ENCODE results near the gene LTBP3. TPM values are rescaled to one million over a fixed set of nuclear protein-coding genes. Genes with fewer than 3 reads are reported as not detected.

Gene LTBP3
- total RNA-seq, 3 donors from 2014 or later = 63.0 to 98.9 (median 95.7) TPM

GRCh38 chr11:65552388-65552951, 5.7 kb downstream of the LTBP3 start:
- no peak for DNase-seq (ENCODE audit: low spot score in 2 of 2)
- Histone ChIP-seq H3K4me3 (no peak overlapping the region), H3K27ac (no peak overlapping the region), H3K9me3 (no peaks in the 10 kb centered on the region), H3K4me1 (peaks cover 18 to 21% of the 10 kb centered on the region in 2 donors), H3K36me3 (no peaks in the 10 kb centered on the region), H3K27me3 (no peaks in the 10 kb centered on the region)
- TF ChIP-seq CTCF (IDR thresholded peaks at IDR 0.05) (no peak), POLR2AphosphoS5 (IDR thresholded peaks at IDR 0.05) (no peak), POLR2A (IDR thresholded peaks at IDR 0.05) (no peak)
- intact Hi-C loops (cut with DNase I; ENCODE audit: low total_unique reads) = no loop called here

GRCh38 chr11:65551572-65552387, 6.4 kb downstream of the LTBP3 start:
- no peak overlapping the region for H3K27ac ChIP-seq
- peaks cover 18 to 20% of the 10 kb centered on the region in 2 donors for H3K4me1 ChIP-seq
- H3K27me3 ChIP-seq = no peaks in the 10 kb centered on the region

GRCh38 chr11:65549096-65549495, 9.1 kb downstream of the LTBP3 start:
- Histone ChIP-seq H3K4me1 (no peaks in the 10 kb centered on the region), H3K27me3 (no peaks in the 10 kb centered on the region), H3K27ac (no peak overlapping the region), H3K9me3 (no peaks in the 10 kb centered on the region), H3K36me3 (no peaks in the 10 kb centered on the region), H3K4me3 (no peak overlapping the region)
- TF ChIP-seq CTCF (IDR thresholded peaks at IDR 0.05) (no peak), POLR2AphosphoS5 (IDR thresholded peaks at IDR 0.05) (no peak), POLR2A (IDR thresholded peaks at IDR 0.05) (no peak)
- DNase-seq (ENCODE audit: low spot score in 2 of 2) = no peak
- intact Hi-C loops (cut with DNase I; ENCODE audit: low total_unique reads) = no loop called here

More at GRCh38 chr11:65551572-65552387, 6.4 kb downstream of the LTBP3 start:
- no peaks in the 10 kb centered on the region for H3K9me3 ChIP-seq
- no peak for TF ChIP-seq POLR2A (IDR thresholded peaks at IDR 0.05)
- TF ChIP-seq CTCF (IDR thresholded peaks at IDR 0.05) = peak in 2 of 3 donors; percentile 23 to 27
- no peak overlapping the region for H3K4me3 ChIP-seq
- DNase-seq (ENCODE audit: low spot score in 2 of 2) = peak in 1 of 2 donors; percentile 74
- intact Hi-C loops (cut with DNase I; ENCODE audit: low total_unique reads) = no loop called here
- H3K36me3 ChIP-seq = no peaks in the 10 kb centered on the region

- Histone ChIP-seq H3K27me3 (no peaks in the 10 kb centered on the region), H3K4me3 (no peak overlapping the region), H3K27ac (no peak overlapping the region), H3K4me1 (no peaks in the 10 kb centered on the region), H3K36me3 (no peaks in the 10 kb centered on the region), H3K9me3 (no peaks in the 10 kb centered on the region)
- no peak for DNase-seq (ENCODE audit: low spot score in 2 of 2)
- TF ChIP-seq POLR2AphosphoS5 (IDR thresholded peaks at IDR 0.05) (no peak), POLR2A (IDR thresholded peaks at IDR 0.05) (no peak), CTCF (IDR thresholded peaks at IDR 0.05) (no peak)
- intact Hi-C loops (cut with DNase I; ENCODE audit: low total_unique reads) = no loop called here
These were observed 9.8 kb downstream of the LTBP3 start for GRCh38 chr11:65548395-65548794.

- peak overlapping the region in 1 of 2 donors; percentile 19 for H3K27ac ChIP-seq
- no peak for DNase-seq (ENCODE audit: low spot score in 2 of 2)
- no peaks in the 10 kb centered on the region for H3K27me3 ChIP-seq
- H3K36me3 ChIP-seq = no peaks in the 10 kb centered on the region
- no peaks in the 10 kb centered on the region for H3K9me3 ChIP-seq
- TF ChIP-seq POLR2AphosphoS5 (IDR thresholded peaks at IDR 0.05) = no peak
- TF ChIP-seq POLR2A (IDR thresholded peaks at IDR 0.05) = no peak
- TF ChIP-seq CTCF (IDR thresholded peaks at IDR 0.05) = no peak
- H3K4me3 ChIP-seq = no peak overlapping the region
- intact Hi-C loops (cut with DNase I; ENCODE audit: low total_unique reads) = no loop called here
- no peaks in the 10 kb centered on the region for H3K4me1 ChIP-seq
These were observed 10.6 kb downstream of the LTBP3 start for GRCh38 chr11:65547446-65548125.
